Hematopoietic multipotent progenitor cell treated with erythropoietin and hydrocortisone succinate and interleukin-3 and kit ligand, for 6 days (in vitro differentiated cells): ENCODE data around the gene AKT1S1.

Source experiments
- DNase-seq: peaks from one replicate; pipeline ENCODE4 v3.0.0-alpha.2; 2015

Gene AKT1S1

DNA sequence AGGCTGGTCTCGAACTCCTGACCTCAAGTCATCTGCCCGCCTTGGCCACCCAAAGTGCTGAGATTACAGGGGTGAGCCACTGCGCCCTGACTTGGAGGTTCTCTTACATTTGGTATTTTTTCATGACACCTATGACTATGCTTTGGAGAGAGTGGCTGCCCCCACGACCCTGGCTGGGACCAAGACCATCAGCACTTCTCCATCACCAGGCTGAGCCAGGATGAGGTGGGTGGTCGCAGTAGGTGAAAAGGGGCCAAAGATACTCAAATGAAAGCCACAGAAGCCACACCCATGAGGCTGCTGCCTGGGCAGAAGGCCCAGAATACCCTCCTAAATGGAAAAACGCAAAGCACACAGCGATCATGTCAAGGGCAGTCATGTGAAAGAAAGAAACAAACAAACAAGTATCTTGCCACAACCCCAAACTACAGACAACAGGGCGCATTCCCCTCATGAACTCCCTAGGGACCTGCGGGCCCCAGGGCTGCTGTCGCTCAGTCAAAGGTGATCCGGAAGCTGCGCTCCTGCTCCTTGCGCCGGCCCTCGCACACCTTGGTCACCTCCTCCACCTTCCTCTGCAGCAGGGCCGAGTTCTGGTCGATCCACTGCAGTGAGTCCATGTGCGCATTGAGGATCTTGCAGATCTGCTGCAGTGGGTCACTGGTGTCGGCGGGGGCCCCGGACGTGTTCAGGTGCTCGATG lies 30.7 kb upstream of the AKT1S1 start:
- DNase-seq = no peak

DNA sequence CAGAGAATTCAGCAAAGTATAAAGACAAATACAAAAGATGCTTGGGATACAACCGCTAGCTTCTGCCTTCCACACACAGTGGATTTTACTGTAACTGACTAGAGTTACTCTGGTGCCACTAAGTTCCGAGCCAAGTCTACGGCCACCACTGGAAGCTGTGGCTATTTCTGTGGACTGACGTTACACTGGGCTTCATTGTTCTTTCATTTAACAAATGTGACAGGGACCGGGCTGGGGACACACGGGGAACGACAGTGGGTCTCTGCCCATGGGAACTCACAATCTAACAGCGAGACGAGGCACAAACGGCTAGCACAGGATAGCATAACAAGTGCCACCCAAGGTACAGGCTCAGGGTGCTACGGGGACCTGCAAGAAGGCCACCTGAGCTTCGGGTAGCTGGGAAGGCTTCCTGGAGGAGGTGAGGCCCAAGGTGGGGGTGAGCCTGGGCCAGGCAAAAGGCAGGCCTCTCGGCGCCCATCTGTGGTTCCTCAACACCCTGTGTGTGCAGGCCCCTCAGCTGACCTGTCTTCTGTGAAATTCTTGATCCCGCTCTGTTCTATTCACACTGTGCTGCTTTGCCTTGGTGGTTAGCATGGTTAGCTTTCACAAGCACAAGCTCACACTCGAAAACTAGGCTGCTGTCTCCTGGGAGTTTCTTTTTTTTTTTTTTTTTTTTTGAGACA lies 29.9 kb upstream of the AKT1S1 start:
- no peak for DNase-seq

DNA sequence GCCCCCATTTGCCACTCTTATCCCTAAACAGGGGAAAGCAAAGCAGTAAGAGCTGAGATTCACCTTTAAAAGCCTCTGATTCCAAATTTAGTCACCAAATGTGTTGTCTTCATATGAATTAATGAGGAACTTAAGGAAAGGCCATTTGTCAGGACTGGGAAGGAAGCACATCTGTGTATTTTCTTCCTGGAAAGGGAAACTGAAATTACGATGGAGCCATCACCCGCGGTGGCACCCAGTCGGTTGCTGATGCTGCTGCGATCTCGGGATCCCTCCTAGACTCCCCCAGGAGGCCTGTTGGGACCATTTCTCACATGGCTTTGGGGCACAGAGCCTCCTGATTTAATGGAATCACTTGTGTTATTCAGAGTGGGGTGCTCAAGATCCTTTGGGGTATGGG lies 27.0 kb upstream of the AKT1S1 start:
- no peak for DNase-seq

DNA sequence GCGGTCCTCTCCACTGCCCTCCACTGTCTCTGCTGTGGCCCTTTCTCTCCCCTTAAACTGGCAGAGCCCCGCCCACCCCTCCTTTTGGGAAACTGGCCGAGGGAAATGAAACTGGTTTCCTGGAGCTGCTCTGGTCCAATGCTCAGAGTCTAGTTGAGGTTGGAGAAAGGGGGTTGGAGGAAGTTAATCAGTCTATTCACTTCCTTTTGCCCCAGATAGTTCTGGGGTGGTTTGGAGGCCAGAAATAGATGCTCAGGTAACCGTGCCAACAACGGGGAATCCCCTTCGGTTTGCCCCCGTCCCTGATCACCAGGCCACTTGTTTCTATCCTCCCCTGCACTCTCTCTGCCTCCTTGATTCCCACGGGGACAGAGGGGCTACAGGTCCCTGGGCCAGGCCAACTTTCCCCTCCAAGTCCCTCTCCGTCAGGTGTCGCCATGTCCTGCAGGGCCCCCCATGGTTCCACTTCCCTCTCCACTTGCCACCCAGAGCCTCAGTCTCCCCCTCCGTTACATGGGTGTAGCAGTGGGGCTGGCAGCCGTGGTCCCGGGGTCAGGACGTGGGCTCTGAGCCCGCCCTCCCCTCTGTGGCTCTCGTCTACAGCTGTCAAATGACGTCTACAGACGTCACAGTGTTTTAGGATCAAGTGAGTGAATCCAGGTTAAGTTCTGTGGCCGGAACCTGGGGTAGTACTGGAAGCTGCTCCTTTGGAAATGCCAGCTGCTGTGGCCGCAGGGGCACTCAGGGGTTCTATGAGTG lies 19.9 kb upstream of the AKT1S1 start, which contains the start of gene IL4I1:
TSS of gene IL4I1 (minus strand) at position 25 of the 759 bp plus-strand sequence. CDS start 727 bp downstream, outside the sequence.
- DNase-seq = no peak

DNA sequence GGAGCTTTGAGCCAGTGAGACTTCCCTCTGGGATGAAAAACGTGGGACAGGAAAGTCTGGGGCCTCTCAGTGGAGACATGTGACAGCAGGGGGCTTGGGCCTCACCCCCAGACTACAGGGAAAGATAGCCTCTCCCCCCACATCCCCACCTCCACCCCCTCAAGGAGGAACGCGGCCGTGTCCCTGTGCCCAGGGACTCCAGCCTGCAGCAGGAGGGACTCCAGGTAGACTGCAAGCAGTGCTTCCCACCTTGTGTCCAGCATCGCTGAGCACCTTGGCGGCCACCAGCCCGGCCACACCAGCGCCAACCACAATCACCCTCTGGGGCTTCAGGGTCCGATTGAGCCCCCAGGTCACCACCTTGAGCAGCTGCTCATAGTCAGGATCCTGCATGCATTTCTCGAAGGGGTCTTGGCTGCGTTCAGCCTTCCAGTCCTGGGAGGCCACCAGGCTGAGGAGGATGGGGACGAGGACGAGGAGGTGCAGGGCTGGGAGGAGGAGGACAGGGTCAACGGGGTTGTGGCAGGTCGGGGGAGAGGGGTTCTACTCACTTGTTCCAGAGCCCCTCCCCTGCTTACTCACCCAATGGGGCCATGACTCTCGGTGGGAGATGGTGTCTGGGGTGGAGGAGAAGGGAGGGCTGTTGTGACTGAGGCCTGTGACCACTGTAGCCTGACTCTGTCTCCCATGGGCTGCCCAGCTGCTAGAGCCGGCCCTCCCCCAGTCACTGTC lies 18.6 kb upstream of the AKT1S1 start:
- no peak for DNase-seq

DNA sequence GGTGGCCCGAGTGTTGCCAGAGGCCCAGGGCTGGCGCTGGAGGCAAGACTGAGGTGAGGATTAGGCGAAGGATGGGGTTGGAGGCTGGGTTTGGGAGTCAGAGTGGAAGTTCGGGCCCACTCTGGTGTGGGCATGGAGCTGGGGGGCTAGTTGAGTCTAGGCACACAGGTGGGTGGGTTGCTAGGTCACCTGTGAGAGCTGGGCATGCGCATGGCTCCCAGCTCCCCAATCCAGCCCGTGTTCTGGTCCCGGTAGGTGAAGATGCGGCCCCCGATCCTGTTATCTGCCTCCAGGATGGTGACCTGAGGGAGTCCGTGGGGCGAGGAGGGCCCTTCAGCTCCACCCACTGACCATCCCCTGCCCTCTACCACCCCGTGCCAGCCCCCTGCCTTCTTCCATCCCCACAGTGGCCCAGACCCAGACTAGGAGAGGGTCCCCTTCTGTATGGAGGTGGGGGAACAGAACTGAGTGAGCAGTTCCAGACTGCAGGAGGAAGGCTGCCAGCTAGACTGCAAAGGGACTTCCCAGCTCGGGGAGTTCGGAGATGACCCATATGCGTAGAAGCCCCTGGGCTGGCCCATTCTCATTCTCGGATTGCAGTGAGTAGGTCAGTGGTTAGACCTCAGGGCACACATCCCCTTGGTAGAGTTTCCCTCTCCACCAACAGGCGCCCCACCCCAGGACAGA lies 17.9 kb upstream of the AKT1S1 start:
- DNase-seq = no peak

DNA sequence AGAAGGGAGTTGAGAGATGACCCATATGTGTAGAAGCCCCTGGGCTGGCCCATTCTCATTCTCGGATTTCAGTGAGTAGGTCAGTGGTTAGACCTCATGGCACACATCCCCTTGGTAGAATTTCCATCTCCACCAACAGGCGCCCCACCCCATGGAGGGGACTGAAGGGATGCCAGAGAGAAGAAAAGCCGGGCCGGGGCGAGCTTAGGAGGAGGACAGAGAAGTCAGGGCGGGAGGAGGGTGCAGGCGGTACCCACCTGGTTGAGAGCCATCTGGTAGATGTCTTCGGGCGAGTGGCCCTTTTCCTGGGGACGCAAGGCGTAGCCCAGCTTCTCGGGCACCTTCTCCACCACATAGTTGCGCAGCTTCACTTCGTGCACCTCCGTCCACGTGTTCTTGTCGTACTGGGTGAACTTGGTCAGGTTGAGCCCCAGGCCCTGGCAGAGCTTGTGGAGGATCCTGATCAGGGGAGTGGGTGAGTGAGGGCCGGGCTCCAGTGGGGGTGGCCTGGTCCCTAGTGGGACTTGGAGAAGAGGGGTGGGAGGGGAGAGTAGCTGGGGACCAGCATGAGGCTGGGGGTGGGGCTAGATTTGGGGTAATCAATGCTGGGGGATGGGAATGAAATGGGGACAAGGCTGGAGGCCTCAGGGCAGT lies 17.0 kb upstream of the AKT1S1 start:
- DNase-seq = no peak

DNA sequence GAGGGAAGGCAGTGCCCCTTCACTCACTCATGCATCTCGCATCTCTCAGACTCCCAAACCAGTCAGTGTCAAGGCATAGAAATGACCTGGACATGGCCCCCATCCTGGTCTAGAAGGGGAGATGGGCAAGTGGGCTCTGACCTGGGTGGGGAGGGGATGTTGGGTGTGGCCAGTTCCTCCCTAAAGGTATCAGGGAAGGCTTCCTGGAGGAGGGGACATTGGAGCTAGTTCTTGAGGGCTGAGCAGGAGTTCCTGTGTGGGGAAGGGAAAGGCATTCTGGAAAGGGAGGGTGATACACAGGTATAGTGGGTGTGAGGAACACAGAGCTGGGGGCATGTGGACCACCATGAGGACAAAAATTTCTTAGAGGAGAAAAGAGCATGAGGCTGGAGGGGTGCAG lies 15.6 kb upstream of the AKT1S1 start:
- no peak for DNase-seq

DNA sequence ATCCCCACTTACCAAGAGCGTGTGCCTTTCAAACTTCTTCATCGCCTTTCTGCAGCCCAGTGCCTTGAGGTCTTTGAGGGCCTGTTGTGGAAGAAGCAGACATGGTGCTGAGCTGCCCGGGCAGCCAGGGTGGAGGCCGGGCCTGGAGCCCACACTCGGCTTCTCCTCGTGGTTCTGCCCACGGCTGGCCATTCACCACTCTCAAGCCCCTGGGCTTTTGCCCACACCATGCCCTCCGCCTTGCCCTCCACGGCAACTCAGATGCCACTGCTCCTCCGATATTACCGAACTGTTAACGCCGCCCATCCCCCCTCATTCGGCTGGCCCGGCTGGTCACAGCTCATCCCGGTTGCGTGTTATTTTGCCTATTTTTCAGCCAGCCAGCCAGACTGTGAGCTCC lies 14.2 kb upstream of the AKT1S1 start:
- no peak for DNase-seq

DNA sequence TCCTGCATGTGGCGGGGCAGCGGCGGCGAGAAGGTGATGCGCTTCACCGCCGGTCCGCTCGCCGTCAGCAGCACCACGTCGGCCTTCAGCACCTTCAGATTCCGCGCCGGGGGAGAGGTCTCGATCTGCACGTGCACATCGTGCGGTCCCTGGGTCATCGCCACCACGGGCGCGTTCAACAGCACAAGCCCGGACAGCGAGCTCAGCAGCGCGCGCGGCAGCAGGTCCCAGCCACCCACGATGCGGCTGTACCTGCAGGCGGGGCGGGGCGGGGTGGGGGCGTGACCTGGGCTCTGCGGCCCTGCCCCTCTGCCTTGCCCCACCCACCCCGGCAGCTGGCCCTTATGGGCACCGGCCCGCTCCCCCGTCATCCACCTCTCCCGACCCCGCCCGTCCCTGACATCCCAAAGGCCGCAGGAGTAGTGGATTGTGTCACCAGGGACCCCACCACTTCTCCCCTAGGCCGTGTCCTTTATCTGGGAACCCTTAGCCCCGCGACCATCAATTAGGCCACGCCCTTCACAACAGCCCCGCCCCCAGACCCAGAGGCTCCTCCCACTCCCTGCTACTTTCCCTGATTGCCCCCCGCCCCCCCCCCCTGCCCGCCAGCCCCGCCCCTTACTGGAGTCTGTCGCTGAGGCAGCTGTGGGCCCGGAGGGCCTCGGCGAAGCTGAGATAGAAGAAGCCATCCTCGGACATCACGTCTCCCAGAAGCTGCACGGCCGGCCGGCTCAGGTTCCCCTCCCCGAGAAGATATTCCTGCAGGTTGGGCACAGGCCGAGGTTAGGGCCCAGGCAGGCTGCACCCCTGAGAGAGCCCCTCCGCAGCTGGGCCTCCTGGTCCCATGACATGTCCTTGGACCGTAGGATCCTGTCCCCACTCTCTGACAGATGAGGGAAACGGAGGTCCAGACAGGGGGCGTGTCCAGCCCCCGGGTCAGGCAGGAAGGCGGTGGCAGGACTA lies 13.5 kb upstream of the AKT1S1 start:
- DNase-seq = peak; percentile 58

DNA sequence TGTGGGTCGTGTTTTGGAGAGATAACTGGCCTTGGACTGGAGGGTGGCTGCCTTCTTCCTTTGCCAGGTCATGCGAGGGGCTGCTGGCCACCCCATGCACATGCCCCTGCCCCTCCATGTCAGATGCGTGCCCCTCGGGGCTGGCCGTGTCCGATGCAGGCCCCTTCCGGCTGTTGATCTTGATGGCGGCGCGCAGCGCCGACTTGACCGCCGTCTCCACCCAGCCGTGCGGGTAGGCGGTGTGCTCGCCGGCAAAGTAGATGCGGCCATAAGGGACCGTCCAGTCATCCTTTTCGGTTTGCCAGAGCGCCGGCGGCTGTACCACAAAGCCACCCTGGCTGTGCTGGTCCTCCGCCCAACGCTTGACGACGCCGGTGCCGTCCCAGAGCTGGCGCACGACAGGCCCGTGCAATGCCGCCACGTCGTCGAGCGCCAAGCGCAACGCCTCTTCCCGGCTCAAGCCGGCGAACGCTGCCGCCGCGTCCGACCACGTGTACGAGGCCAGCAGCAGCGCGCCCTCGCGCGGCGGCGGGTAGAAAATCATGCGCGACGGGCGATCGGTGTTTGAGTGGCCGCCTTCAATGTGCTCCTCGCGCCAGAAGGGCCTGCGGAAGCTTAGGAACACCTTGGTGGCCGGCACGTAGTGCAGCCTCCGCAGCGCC lies 12.7 kb upstream of the AKT1S1 start:
- peak; percentile 87 for DNase-seq

DNA sequence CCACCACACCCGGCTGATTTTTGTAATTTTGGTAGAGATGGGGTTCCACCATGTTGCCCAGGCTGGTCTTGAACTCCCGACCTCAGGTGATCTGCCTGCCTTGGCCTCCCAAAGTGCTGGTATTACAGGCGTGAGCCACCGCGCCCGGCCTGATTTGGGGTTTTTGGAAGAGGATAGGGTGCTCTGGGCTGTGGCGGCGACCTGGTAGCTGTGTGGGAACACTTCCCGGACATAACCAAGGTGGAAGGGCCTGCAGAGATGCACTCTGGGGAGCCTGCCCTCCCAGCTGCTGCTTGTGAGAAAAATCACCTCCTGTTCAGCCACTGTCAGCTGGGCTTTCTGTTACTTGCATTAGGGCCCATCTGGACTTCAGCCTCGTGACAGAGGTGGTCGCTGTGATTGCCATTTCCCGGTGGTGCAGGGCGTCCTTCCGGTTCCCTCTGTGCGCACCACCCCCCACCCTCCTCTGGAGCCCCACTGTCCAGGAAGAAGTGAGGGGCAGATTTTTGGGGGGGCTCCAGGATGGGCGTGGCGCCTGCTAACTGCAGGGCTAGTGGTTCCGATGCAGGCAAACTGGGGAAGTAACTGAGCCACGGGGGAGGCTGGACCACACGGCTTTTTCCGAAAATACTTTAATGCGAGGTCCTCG lies 12.0 kb upstream of the AKT1S1 start:
- no peak for DNase-seq

DNA sequence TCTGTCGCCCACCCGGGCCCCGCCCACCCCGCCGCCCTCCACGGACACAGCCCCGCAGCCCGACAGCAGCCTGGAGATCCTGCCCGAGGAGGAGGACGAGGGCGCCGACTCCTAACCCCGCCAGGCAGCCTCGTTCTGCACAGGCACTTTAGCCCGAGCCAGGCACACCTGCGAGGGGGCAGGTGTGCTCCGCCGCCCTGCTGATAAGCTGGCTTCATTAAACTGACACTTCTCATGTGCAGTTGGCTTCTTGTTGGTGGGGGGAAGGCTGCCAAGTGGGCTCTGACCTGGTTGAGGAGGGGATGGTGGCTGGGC lies 11.3 kb upstream of the AKT1S1 start:
- no peak for DNase-seq

DNA sequence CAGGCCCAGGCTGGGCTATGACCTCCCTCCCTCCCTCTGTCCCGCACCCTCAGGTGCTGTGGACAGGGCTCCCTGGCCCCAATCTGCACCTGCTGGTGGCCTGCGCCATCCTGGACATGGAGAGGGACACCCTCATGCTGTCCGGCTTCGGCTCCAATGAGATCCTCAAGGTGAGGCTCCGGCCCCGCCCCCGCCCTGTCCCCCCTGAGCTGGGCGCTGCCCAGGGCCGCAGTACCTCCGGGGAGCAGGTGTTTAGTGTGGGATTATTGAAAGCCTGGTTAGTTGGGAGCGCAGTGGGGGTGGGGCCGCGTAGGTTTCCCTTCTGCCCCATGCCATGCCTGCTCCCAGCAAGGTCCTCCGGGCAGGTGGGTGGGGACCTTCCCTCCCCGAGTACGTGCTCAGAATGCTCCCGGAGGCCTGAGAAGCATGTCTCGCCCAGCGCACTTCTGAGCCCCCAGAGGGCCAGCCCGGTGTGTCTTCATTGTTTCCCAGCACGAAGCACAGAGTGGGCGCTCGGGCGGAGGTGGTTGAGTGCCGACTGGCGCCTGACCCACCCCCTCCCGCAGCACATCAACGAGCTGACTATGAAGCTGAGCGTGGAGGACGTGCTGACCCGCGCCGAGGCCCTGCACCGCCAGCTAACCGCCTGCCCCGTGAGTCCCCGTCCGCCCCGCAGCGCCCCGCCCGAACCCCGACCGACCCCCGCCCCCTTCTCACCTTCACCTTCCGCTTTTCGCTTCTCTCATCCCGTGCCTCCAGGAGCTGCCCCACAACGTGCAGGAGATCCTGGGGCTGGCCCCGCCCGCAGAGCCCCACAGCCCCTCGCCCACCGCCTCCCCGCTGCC lies 10.7 kb upstream of the AKT1S1 start:
- DNase-seq = no peak

DNA sequence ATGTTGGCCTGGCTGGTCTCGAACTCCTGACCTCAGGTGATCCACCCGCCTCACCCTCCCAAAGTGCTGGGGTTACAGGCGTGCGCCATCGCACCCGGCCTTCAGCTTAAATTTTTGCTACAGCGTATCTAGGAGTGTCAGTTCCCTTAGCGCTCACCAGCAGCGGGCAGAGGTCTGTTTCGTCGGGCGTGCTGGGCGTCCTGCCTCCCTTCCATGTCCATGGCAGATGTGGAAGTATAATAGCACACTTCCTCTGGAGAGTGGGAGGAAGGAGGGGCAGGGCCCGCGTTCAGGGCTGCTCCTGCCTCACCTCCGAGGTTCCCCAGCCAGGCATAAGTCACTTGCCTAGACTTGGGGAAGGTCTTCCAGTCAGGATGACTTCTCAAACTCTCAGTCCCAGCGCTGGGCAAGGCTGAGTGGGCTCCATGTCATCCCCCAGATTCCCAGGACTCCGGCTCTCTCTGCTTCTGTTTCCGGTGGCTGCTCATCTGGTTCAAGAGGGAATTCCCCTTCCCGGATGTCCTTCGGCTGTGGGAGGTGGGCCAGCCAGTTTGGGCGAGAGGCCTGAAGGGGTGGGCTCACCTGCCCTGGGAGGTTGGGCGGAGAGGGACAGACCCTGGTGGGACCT lies 10.0 kb upstream of the AKT1S1 start:
- no peak for DNase-seq

DNA sequence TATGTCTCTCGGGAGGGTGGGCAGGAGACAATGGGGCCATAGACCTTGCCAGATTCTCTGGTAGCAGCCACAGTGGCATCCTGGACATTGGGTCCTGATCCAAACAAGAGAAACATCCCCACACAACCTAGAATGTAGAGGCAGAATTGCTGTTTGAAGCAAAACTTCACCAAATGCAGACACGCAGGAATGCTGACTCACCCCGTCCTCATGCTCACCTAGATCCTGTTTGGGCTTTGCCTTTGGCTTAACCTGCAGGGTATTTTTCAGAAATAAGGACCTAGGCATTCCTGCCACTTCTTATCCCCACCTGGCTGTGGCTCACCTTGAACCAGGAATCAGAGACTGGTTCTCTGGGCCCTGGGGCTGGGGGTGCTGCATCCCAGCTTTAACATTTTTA lies 7.6 kb upstream of the AKT1S1 start:
- no peak for DNase-seq

DNA sequence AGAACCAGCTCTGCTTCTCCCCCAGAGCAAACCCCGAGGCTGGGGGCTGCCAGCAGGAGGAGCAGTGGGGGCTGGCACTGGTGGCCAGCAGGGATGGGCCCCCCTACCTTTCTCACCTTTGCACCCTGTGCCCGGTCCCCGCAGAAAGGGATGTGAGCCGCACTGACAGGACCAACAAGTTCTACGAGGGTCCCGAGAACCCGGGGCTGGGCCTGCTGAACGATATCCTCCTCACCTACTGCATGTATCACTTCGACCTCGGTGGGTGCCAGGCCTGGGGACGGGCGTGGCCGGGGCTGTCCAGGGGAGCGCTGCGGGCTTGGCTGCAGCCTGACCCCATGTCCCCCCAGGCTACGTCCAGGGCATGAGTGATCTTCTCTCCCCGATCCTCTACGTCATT lies 7.0 kb upstream of the AKT1S1 start:
- DNase-seq = no peak

DNA sequence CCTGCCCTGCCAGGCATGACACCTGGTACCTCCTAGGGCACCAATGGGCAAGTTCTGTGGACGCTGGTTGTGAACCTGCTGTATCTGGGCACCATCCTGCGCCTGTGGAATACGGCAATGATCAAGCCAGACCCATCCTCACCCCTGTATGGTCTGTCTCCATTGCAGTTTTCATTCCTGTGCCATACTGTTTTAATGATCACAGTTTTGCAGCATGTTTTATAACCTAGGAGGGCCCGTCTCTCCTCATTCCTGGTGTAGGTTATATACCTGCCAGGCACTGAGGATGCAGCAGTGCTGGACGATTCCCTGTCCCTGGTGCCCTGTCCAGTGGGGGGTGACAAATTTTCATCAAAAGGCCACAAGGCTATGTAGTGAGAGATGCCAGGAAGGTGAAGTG lies 5.9 kb upstream of the AKT1S1 start:
- DNase-seq = no peak

DNA sequence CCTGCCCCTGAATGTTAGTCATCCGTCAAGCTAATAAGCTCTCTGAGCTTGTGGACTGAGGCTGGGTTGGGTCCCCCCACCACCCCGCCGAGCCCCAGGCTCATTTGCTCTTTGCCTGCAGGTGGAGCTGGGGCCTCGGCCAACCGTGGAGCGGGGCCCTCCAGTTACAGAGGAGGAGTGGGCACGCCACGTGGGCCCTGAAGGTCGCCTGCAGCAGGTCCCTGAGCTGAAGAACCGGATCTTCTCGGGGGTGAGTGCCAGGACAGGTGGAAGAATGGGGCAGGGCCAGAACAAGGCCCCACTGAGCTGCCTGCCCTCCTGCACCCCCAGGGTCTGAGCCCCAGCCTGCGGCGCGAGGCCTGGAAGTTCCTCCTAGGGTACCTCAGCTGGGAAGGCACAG lies 5.5 kb upstream of the AKT1S1 start:
- no peak for DNase-seq
